ENCODE data around the gene NAGA.

DNA sequence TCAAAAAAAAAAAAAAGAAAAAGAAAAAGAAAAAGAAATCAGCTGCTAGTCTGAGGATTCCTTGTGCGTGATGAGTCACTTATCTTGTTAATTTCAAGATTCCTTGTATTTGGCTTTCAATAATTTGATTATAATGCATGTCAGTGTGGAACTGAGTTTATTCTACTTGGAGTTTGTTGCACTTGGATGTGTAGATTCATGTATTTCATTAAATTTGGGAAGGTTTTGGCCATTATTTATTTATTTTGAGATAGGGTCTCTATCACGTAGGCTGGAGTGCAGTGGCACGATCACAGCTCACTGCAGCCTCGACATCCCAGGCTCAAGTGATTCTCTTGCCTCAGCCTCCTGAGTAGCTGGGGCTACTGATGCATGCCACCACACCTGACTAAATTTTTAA, 57.2 kb downstream of the NAGA start:
- TF ChIP-seq, protein P1, sequence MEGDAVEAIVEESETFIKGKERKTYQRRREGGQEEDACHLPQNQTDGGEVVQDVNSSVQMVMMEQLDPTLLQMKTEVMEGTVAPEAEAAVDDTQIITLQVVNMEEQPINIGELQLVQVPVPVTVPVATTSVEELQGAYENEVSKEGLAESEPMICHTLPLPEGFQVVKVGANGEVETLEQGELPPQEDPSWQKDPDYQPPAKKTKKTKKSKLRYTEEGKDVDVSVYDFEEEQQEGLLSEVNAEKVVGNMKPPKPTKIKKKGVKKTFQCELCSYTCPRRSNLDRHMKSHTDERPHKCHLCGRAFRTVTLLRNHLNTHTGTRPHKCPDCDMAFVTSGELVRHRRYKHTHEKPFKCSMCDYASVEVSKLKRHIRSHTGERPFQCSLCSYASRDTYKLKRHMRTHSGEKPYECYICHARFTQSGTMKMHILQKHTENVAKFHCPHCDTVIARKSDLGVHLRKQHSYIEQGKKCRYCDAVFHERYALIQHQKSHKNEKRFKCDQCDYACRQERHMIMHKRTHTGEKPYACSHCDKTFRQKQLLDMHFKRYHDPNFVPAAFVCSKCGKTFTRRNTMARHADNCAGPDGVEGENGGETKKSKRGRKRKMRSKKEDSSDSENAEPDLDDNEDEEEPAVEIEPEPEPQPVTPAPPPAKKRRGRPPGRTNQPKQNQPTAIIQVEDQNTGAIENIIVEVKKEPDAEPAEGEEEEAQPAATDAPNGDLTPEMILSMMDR (IDR thresholded peaks at IDR 0.05; ENCODE audit: insufficient read depth, low read depth, low read length): no peak
- no peak for TF ChIP-seq EZH2 (IDR thresholded peaks at IDR 0.05; ENCODE audit: insufficient read depth, low read length)

All from astrocyte (in vitro differentiated cells and primary cell).